ENCODE measurements around the gene PCSK4. TPM values are rescaled to one million over a fixed set of nuclear protein-coding genes. Genes with fewer than 3 reads are reported as not detected.

The PCSK4 gene
- total RNA-seq, 4 donors from 2014 or later, result 7.7 to 14.6 (median 12.1) TPM

DNA sequence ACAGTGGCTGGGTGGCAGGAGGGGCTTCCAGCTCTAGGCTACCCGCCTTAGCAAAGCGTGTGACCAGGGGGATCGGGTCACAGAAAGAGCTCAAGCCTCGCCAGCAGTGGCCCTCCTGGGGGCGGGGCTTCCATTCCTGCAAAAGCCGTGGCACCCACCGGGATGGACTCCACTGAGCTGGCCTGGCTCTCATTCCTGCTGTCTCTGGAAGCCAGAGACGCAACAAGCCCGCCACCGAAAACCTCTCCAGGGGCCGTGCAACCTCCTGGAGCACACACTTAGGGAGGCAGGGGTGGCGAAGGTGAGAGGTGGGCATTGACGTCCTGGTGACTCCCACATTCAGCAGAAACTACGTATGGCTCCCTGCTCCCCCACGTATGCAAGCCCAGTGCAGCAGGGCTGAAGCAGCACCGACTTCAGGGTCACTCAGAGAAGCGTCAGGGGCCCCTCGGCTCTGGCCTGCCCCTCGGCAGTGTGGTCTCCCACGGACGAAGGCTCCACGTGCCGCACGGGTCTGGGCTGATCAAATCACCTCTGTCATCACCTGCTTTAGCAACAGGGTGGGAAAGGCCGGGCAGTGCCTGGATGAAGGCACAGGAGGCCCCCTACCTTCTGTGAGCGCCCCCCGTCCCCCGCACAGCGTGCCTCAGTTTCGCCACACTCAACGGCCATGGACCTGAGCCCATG is 14.3 kb downstream of the PCSK4 start:
- Histone ChIP-seq H3K4me3 (no peak overlapping the region), H3K27ac (no peak overlapping the region), H3K4me1 (peaks cover 5 to 35% (median 27%) of the 10 kb centered on the region in 4 donors), H3K9me3 (no peaks in the 10 kb centered on the region), H3K36me3 (peaks cover 0 to 22% (median 0%) of the 10 kb centered on the region in 3 donors), H3K27me3 (peaks cover 0 to 22% of the 10 kb centered on the region in 2 donors)
- no peak for TF ChIP-seq CTCF (IDR thresholded peaks at IDR 0.05)
- TF ChIP-seq POLR2A (IDR thresholded peaks at IDR 0.05), result no peak
- no peak for DNase-seq

DNA sequence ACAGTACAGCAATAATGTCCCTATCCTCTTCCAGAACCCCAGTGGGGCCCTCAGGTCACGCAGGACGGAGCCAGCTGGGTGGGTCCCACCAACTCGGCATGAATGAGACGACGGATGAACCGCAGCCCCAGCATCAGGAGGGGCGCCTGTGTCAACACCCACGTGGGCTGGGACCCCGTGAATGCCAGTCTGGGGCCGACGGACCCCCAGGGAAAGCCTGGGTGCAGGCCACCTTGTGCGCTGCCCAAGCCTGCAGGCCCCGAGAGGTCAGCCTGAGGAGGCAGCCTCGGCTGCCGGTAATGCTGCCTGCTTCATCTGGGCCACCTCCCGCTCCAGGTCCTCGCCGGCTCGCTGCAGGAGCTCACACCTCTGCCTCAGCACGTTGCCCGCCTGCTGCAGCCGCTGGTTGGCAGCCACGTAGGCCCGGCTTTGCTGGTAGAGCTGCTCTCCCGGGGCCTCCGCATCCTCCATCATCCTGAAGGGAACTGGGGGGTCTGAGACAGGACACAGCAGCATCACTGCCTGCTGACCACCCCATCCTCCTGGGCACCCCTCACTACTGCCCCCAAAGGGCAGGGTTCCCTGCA is 15.3 kb downstream of the PCSK4 start:
- H3K9me3 ChIP-seq, result no peaks in the 10 kb centered on the region
- TF ChIP-seq POLR2A (IDR thresholded peaks at IDR 0.05), result no peak
- no peak for TF ChIP-seq CTCF (IDR thresholded peaks at IDR 0.05)
- H3K4me3 ChIP-seq, result no peak overlapping the region
- peaks cover 0 to 22% (median 0%) of the 10 kb centered on the region in 3 donors for H3K36me3 ChIP-seq
- no peak overlapping the region for H3K27ac ChIP-seq
- peaks cover 12 to 46% (median 38%) of the 10 kb centered on the region in 4 donors for H3K4me1 ChIP-seq
- no peak for DNase-seq
- H3K27me3 ChIP-seq, result peaks cover 0 to 32% of the 10 kb centered on the region in 2 donors

GRCh38 chr19:1474011-1474764 is 16.0 kb downstream of the PCSK4 start:
- Histone ChIP-seq H3K4me3 (no peak overlapping the region), H3K9me3 (no peaks in the 10 kb centered on the region), H3K4me1 (peaks cover 15 to 50% (median 37%) of the 10 kb centered on the region in 4 donors), H3K27ac (no peak overlapping the region), H3K36me3 (peaks cover 0 to 22% (median 0%) of the 10 kb centered on the region in 3 donors), H3K27me3 (peaks cover 0 to 36% of the 10 kb centered on the region in 2 donors)
- no peak for DNase-seq
- no peak for TF ChIP-seq POLR2A (IDR thresholded peaks at IDR 0.05)
- TF ChIP-seq CTCF (IDR thresholded peaks at IDR 0.05), result no peak

- Histone ChIP-seq H3K4me3 (no peak overlapping the region), H3K9me3 (no peaks in the 10 kb centered on the region), H3K36me3 (peaks cover 0 to 22% (median 0%) of the 10 kb centered on the region in 3 donors), H3K4me1 (peaks cover 22 to 57% (median 42%) of the 10 kb centered on the region in 4 donors), H3K27me3 (peaks cover 0 to 43% of the 10 kb centered on the region in 2 donors), H3K27ac (no peak overlapping the region)
- TF ChIP-seq POLR2A (IDR thresholded peaks at IDR 0.05) (no peak), CTCF (IDR thresholded peaks at IDR 0.05) (no peak)
- DNase-seq, result no peak
Observed at GRCh38 chr19:1473085-1473851, 16.9 kb downstream of the PCSK4 start.

All from Peyer's patch (tissue), 4 donors.